HG03439 (cell line): ENCODE results near the gene CSTF3.
"Not testable (repeated sequence)": the region's sequence is repeated elsewhere in the genome, so short reads cannot be mapped to it uniquely, and the experiment has no call there.

ENCODE experiments used
- ATAC-seq: cut with Tn5 transposase; IDR thresholded peaks from one replicate; pipeline ENCODE4 v1.9.1; 2021; ENCODE audit warnings: mild to moderate bottlenecking, moderate library complexity; ENCODE audit not compliant: unreplicated experiment

Gene CSTF3

DNA sequence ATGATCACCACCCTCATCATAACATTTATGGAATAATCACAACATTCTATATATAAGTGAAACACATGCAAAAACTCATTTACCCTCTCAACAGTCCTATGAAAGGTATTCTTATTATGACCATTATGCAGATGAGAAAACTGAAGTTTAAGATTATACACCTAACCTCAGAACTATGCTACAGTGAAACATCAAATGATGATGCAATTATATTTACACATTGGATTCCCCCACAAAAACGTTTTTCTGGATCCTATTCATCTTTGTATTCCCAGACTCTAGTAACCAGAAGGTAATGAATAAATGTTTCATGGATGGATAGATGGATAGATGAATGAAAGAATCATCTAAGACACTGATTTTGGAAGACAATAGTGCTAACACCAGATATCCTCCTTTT, 67.1 kb downstream of the CSTF3 start:
- ATAC-seq: no peak

DNA sequence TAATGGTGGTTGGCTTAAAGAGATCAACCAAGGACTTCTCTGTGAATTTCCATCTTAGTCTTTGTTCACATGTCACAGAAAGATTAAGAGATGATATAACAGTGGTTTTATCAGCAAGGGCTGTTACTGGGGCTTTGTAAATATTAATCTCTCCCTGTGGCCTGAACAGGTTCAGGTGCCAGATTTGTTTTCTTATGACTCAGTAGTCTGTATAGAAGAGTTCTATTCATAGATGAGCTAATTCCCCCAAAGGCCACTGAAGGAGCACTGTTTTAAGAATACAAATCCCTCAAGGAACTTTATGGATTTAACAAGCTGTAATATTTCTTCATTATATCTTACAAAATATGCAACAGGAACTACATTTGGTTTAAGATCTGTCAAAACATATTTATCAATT, 71.5 kb downstream of the CSTF3 start:
- no peak for ATAC-seq

DNA sequence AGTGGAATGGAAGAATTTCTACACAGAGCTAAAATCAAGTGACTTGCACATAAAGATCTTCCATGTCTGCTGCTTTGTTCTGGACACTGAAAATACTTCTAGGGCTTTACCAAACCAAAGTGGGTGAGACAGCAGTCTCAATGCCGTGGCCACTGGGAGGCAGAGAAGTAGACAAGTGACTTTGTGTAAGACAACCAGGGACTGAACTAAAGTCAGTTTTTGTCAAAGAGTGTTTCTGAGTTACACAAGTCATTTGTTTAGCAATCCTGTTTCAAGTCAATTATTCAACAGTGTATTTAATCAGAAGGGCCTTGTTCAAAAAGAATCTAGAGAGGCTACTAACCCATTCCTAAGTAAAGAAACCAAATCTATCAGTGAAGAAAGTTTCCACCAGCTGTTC, 75.3 kb downstream of the CSTF3 start:
- ATAC-seq: no peak

DNA sequence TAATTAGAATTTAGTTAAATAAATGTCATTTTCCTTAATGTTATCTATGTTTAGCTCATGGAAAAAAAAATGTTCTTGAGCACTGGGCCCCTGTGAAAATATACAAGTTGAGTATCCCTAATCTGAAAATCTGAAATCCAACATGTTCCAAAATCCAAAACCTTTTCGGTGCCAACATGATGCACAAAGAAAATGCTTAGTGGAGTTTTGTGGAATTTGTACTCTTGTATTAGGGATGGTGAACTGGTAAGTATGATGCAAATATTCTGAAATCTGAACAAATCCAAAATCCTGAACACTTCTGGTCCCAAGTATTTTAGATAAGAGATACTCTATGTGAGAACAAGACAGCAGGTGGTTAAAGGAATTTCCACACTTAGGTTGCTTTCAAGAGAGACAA, 77.4 kb downstream of the CSTF3 start:
- ATAC-seq: no peak

DNA sequence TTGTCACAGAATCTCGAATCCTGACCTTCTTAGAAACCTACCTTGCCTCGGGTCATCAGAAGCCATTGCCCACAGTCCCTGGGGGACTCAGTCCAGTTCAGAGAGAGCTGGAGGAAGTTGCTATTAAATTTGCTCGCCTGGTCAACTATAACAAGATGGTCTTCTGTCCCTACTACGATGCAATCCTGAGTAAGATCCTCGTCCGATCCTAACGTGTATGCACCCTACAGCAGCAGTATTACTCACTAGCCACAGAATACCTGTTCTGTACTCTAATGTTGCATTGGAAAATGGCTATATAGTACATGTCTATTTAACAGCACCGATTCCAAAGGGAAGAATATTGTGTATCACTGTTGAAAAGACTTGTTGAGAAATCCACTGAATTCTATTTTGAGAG, 88.8 kb downstream of the CSTF3 start:
- no peak for ATAC-seq

DNA sequence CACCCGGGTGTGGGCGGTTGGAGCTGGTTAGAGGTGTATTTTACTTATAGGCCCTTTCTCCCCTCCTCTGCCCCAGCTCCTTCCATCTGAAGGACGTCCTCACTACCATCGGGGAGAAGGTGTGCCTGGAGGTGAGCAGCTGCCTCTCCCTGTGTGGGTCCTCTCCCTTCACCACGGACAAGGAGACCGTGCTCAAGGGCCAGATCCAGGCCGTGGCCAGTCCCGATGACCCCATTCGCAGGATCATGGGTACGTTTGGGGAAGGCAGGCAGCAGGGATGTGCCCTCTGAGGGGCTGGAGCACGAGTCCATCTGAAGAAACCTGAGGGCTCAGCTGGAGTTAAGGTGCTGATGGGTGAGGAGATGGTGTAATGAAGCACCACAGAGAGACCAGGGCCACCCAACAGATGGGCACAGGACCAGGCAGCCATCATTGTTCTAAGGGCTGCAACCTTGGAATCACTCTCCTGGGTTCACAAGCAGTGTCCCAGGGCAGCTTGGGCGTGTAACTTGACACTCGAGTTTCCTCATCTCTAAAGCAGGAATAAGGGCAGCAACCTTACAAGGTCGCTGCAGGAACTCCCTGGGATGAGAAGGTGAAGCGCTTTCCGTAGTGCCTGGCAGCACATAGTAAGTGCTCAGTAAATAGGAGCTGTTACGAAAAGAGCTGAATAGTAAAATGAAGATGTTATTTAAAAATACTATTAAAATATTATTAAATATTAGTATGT, 92.5 kb downstream of the CSTF3 start:
- no peak for ATAC-seq

DNA sequence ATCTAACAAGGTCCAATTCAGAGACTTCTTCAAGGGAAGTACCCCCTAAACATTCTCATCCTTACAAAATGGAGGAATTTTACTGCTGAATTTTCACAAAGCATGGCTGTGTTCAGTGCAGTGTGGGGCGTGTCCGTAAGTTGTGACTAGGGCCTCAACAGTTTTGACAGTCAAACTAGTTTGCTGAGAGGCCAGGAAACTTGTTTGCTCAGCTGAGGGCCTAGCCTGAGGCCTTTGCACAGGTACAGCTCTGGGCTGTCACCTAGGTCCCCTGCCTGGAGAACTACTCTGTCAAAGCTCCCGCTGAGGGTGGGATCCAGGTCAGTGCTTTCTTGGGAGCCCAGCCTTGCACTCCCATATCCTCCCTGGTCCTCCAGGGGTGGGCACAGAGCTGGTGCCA, 94.0 kb downstream of the CSTF3 start:
- ATAC-seq: no peak

DNA sequence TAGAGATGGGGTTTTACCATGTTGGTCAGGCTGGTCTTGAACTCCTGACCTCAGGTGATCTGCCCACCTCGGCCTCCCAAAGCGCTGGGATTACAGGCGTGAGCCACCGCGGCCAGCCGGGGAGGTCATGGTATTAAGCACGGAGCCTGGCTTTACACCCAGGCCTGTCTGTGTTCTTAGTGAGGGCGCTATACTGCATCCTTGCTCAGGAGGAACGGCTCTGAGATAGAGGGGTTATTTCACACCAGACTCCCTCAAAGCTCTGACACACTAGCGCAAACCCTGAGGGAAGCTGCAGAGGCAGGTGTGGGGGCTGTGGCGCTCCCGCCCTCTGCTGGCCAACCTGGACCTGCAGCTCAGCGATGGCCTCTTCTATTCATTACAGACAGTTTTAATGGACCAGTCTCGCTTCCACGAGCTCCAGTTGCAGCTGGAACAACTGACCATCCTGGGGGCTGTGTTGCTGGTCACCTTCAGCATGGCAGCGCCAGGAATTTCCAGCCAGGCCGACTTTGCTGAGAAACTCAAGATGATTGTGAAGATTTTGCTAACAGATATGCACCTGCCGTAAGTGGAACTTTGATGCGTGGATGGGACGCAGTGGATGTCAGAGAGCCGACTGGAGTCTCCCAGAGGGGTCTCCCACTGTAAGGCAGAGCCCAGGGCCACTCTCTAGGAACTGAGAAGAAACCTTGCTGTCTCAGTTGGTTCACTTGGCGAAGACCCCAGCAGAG, 95.7 kb downstream of the CSTF3 start:
- ATAC-seq: no peak

DNA sequence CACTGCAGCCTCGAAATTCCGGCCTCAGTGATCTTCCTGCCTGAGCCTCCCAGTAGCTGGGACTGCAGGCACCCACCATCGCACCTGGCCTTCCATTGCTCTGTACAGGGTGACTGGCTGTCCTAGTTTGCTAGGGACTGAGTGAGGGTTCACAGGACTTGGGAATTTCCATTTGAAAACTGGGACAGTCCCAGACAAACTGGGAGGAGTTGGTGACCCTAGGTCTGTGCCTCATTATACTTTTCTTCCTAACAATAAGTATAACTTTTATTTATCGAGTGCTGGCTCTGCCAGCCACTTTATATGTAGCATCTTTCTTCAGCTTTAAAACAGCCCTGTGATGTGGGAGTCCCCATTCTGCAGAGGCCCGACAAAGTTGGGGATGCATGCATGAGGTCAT, 96.4 kb downstream of the CSTF3 start:
- no peak for ATAC-seq

DNA sequence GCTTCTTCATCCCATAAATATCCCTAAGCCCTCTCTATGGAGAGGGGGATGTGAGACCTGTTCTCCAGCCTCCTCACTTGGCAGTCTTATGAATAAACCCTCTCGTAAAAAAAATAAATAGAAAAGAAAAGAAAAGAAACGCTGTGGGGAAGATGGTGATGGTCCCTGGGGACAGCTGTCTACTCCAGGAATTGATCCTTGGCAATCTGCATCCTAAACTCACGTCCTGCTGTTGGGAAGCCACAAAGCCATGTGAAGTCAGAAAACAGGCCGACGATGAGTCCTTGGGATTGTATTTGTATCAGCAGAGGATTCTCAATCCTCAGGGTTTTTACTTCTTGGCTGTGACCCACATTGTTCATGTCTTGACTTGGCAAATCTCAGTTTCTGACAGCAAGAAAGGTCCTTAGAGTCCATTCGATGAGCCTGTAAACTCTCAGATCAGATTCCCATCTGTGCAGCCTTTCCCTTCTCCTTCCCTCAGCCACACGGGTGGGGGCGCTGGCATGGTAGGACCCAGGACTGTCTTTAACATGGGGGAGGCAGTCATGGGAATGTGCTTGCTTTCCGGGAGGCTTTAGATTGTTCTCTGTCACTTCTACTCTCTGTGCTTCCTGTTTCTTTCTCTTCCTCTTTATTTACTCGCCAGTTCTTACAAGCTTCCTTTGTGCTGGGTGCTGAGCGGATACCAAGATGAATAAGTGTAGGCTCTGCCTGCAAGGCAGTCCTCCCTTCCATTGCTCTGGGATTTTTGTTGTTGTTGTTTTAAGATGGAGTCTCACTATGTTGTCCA, 97.1 kb downstream of the CSTF3 start:
- no peak for ATAC-seq

DNA sequence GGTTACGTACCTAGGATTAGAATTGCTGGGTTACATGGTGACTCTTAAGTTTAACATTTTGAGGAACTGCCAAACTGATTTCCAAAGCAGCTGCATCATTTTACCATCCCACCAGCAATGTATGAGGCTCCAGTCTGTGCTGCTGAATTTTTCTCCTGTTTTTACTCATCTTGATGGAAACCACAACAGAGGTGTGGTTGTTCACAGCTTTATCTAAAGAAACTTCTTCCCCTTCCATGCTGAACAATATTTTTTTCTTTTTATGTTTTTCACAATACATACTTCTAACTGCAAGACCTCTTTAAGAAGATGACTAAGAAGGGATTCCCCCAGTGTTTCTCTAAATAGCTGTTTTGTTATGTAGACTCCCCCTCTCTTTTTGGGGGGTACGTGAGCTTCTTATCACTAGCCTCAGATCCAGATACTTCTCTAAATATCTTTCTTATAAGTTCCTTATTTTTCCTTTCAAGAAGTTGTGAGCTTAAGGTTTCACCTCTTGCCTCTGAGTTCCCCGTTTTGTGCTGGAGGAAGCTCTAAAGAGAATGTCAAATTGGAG, 97.9 kb downstream of the CSTF3 start:
- peak; percentile 51 for ATAC-seq

DNA sequence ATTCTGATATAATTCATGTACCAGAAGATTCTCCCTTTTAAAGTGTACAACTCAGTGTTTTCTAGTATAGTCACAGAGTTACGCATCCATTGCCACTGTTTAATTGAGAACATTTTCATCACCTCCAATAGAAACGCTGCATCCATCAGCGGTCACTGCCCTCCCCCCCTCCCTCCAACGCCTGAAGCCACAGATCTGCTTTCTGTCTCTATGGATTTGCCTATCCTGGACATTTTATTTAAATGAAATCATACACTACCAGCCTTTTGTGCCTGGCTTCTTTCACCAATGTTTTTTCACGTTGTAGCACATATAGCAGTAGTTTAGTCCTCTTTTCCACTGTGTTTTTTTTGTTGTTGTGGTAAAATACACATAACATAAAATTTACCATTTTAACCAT, 99.1 kb downstream of the CSTF3 start:
- no peak for ATAC-seq

DNA sequence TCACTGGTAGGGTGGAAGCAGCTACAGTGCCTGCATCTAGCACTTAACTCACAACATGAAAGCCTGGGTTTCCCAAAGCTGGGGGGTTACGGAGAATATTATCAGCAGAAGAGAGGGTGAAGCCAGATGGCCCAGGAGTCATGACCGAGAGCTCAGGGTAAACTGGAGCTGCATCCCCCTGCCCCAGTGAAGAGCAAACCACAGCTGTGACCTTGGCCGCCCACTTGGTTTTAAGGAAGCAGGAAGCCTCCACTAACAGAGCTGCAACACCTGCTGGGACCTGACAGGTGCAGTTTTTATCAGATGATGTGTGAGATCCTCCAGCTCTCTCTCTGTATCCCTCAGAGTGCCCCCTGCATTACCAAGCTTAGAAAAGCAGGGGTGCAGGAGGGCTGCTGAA, 101.0 kb downstream of the CSTF3 start:
- no peak for ATAC-seq

DNA sequence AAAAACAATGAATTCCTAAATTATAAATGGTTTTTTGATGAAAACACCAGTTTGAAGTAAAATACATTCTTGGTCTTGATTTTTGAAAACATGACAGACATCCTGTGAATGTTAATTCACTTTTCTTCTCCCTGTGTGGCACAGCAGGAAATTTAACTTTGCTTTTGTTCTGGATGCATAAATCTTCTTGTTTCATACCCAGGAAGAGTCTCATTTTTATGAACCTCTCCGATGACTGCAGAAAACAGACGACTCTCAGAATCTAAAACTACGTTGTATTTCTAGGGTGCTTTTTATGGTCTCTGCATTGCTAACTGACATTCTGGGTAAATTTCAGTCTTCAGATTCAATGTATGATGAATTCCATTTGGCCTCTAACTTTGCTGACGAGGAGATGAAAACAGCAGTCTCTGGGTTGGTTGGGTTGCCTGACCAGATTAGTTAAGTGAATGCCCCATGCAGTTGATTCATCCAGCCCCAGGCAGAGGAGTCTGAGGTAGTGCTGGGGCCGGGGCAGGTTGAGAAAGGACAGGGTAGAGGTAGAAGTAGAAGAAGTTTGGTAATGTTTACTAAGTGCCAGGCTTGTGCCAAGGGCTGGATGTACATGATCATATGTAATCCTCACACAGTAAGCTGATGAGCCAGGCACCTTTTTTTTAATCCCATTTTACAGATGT, 101.8 kb downstream of the CSTF3 start:
- no peak for ATAC-seq

DNA sequence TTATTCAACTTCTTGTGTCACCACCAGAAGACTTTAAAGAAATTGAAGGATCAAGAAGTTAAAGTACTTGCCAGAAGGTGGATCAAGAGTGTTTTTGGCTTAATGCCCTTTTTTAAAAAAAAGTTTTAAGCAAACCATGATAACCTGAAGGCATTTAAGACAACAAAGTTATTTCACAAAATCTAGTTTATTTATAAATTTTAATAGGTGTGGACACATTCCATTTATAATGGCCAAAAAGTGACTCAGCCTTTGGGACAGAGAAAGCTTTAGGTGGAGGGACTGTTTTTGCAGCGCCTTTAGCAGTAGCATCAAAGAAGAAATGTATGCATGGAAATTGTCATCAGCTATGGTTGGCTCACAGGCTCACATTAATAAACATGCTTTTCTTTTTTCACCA, 104.0 kb downstream of the CSTF3 start:
- no peak for ATAC-seq

DNA sequence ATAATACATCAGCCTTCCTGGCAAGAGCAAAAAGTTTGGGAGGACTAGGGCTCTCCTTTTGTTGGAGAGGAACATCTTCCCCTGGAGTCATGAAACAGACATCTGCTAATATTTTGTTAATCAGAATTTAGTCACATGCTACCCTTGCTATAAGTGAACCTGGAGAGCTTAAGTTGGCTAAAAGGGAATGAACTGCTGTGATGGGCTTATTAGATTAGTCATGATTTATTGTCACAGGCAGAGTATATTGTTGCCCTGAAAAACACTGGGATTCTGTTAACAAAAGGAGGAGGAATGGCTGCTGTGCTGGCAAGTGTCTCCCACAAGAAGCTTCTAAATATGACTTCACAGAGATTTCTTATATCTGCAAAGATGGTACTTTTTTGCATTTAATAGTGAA, 105.9 kb downstream of the CSTF3 start:
- ATAC-seq: no peak

DNA sequence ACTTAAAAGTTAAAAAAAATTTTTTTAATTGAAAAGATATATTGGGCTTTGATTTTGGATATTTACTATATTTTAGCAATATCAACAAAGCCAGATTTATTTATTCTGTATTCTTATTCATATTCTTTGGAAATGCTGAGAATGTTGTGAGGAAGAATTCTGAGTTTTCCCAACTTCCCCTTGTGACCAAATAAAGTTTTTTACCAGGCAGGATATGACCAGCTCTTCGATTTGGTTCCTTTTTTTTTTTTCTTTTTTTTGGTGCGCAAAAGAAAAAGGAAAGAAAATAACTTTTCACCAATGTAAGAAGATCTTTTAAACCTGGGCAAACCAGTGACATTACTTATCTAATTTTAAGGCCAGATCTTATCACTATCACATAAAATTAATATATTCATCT, 109.0 kb downstream of the CSTF3 start:
- ATAC-seq: no peak

DNA sequence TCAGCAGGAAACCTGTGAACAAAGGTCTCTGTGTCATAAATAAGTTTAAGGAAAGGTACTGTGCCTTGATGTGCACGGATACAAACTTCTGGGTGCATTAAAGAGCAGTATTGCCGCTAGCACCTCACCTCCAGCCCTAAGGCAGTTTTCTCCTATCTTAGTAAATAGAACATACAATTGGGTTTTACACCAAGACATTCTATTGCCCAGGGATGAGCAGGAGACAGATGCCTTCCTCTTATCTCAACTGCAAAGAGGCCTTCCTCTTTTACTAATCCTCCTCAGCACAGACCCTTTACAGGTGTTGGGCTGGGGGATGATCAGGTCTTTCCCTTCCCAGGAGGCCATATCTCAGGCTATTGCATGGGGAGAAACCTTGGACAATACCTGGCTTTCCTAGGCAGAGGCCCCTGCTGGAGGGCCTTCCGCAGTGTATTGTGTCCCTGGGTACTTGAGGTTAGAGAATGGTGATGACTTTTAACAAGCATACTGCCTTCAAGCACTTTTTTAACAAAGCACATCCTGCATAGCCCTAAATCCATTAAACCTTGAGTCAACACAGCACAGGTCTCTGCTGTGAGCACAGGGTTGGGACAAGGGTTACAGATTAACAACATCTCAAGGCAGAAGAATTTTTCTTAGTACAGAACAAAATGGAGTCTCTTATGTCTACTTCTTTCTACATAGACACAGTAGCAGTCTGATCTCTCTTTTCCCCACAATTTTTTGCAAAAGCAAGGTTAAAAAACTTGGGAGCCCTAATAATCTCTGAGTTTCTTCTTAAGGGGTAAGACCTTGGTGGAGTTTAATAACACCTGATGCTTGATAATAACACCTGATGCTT, 111.5 kb downstream of the CSTF3 start:
- not testable (repeated sequence) for ATAC-seq

DNA sequence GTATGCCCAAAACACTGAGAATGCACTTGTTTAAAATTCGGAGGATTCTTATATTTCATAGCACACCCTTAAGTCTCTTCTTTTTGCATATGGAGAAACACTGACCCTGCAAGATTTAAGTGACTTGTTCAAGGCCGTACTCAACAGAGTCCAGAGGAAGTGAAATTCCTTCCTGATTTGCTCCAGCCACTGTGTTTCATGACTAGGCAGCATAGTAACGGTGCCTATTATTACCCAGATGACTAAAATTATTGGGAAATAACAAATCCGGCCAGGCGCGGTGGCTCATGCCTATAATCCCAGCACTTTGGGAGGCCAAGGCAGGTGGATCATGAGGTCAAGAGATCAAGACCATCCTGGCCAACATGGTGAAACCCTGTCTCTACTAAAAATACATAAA, 112.6 kb downstream of the CSTF3 start:
- ATAC-seq: not testable (repeated sequence)
